22Rv1 (cell line): ENCODE data around the gene AMN.

Experiments used
- H3K27ac ChIP-seq: fragments of 450-650 bp; 2 replicates; pipeline ENCODE4 v1.5.1; 2017
- CTCF ChIP-seq: fragments of 450-650 bp; IDR thresholded peaks from 2 replicates; pipeline ENCODE4 v1.5.1; 2017; ENCODE audit warnings: mild to moderate bottlenecking
- ZFX ChIP-seq: fragments of 450-650 bp; IDR thresholded peaks from 2 replicates; pipeline ENCODE4 v1.6.1; 2017; ENCODE audit warnings: antibody characterized with exemption, borderline replicate concordance

Gene AMN

GRCh38 chr14:102968306-102968705 lies 45.8 kb downstream of the AMN start:
- H3K27ac ChIP-seq, result no peak overlapping the region
- TF ChIP-seq CTCF (no peak), ZFX (no peak)

GRCh38 chr14:102969060-102969791 lies 46.8 kb downstream of the AMN start:
- H3K27ac ChIP-seq, result no peak overlapping the region
- TF ChIP-seq ZFX (no peak), CTCF (no peak)

GRCh38 chr14:102969901-102970300 lies 47.4 kb downstream of the AMN start:
- TF ChIP-seq CTCF, result no peak
- TF ChIP-seq ZFX, result no peak
- no peak overlapping the region for H3K27ac ChIP-seq

- TF ChIP-seq CTCF (no peak), ZFX (no peak)
- no peak overlapping the region for H3K27ac ChIP-seq
Measured at GRCh38 chr14:102970496-102970895, 48.0 kb downstream of the AMN start.

GRCh38 chr14:102971314-102971713 lies 48.9 kb downstream of the AMN start:
- H3K27ac ChIP-seq, result no peak overlapping the region
- no peak for TF ChIP-seq CTCF
- TF ChIP-seq ZFX, result no peak

GRCh38 chr14:102971836-102972606 lies 49.6 kb downstream of the AMN start:
- H3K27ac ChIP-seq, result no peak overlapping the region
- TF ChIP-seq ZFX (no peak), CTCF (no peak)

- TF ChIP-seq CTCF (no peak), ZFX (no peak)
- no peak overlapping the region for H3K27ac ChIP-seq
Measured at GRCh38 chr14:102973706-102974285, 51.3 kb downstream of the AMN start.
